ENCODE data around the gene UBR1.

The UBR1 gene

GRCh38 chr15:43107751-43108150 is 1.9 kb upstream of the UBR1 start:
- no peak overlapping the region for H3K4me3 ChIP-seq (ENCODE audit: low read depth, low read length)
- no peak for TF ChIP-seq CTCF (conservative IDR thresholded peaks at IDR 0.05; ENCODE audit: low read depth, low read length)
- no peak for DNase-seq (ENCODE audit: low read depth)

- no peak for TF ChIP-seq CTCF (conservative IDR thresholded peaks at IDR 0.05; ENCODE audit: low read depth, low read length)
- DNase-seq (ENCODE audit: low read depth), result no peak
- peak overlapping the region; percentile 95 for H3K4me3 ChIP-seq (ENCODE audit: low read depth, low read length)
These were observed 620 bp upstream of the UBR1 start for GRCh38 chr15:43106486-43106829.

- DNase-seq (ENCODE audit: low read depth), result no peak
- TF ChIP-seq CTCF (conservative IDR thresholded peaks at IDR 0.05; ENCODE audit: low read depth, low read length), result no peak
- peak overlapping the region; percentile 95 for H3K4me3 ChIP-seq (ENCODE audit: low read depth, low read length)
These were observed 631 bp downstream of the UBR1 start for GRCh38 chr15:43105077-43105736.

GRCh38 chr15:43104426-43104825 is 1.4 kb downstream of the UBR1 start:
- no peak for DNase-seq (ENCODE audit: low read depth)
- no peak for TF ChIP-seq CTCF (conservative IDR thresholded peaks at IDR 0.05; ENCODE audit: low read depth, low read length)
- H3K4me3 ChIP-seq (ENCODE audit: low read depth, low read length), result no peak overlapping the region

GRCh38 chr15:43103907-43104306 is 1.9 kb downstream of the UBR1 start:
- TF ChIP-seq CTCF (conservative IDR thresholded peaks at IDR 0.05; ENCODE audit: low read depth, low read length), result no peak
- DNase-seq (ENCODE audit: low read depth), result no peak
- H3K4me3 ChIP-seq (ENCODE audit: low read depth, low read length), result no peak overlapping the region

- no peak for TF ChIP-seq CTCF (conservative IDR thresholded peaks at IDR 0.05; ENCODE audit: low read depth, low read length)
- DNase-seq (ENCODE audit: low read depth), result no peak
These were observed 3.7 kb downstream of the UBR1 start for GRCh38 chr15:43102187-43102586.

GRCh38 chr15:43100971-43101370 is 4.9 kb downstream of the UBR1 start:
- no peak overlapping the region for H3K4me3 ChIP-seq (ENCODE audit: low read depth, low read length)
- DNase-seq (ENCODE audit: low read depth), result no peak
- no peak for TF ChIP-seq CTCF (conservative IDR thresholded peaks at IDR 0.05; ENCODE audit: low read depth, low read length)

More at GRCh38 chr15:43102187-43102586, 3.7 kb downstream of the UBR1 start:
- no peak overlapping the region for H3K4me3 ChIP-seq (ENCODE audit: low read depth, low read length)

Data from choroid plexus epithelial cell (primary cell).